ENCODE results near the gene PIGW.

PIGW gene

DNA sequence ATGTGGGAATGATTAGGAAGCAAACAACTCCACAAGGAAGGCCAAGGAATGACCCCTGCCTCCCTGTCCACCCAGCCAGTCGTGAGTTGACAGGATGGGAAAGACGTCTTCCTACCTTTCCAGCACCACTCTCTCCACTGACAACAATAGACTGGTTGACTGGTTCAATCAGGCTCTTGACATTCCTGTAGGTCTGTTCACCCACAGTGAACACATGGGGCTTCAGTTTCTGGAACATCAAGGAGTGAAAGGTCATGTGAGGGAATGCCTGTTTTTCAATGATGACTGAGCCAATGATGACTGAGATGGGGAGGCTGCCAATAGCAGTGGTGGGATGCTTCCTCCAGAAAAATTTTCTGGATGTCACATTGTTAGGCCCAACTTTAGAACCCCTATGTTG lies 9.7 kb upstream of the PIGW start:
- H3K4me1 ChIP-seq: no peaks in the 10 kb centered on the region
- H3K4me2 ChIP-seq (ENCODE audit: low read length): no peak overlapping the region
- H3K27ac ChIP-seq: no peak overlapping the region
- no peaks in the 10 kb centered on the region for H3K79me2 ChIP-seq
- no peaks in the 10 kb centered on the region for H3K36me3 ChIP-seq (ENCODE audit: control insufficient read depth, insufficient read depth, low read length)
- no peaks in the 10 kb centered on the region for H3K9me3 ChIP-seq (ENCODE audit: control insufficient read depth, low read length)
- TF ChIP-seq CTCF (IDR thresholded peaks at IDR 0.05): no peak
- no peak overlapping the region for H2AFZ ChIP-seq
- H3K9ac ChIP-seq: no peak overlapping the region
- no peaks in the 10 kb centered on the region for H3K27me3 ChIP-seq (ENCODE audit: control insufficient read depth, insufficient read depth, low read length)
- no peak overlapping the region for H3K4me3 ChIP-seq (ENCODE audit: low read depth, low read length)

- Histone ChIP-seq H3K79me2 (no peaks in the 10 kb centered on the region), H3K9me3 (ENCODE audit: control insufficient read depth, low read length) (no peaks in the 10 kb centered on the region), H3K27me3 (ENCODE audit: control insufficient read depth, insufficient read depth, low read length) (no peaks in the 10 kb centered on the region), H3K9ac (no peak overlapping the region), H3K27ac (no peak overlapping the region), H3K4me1 (no peaks in the 10 kb centered on the region), H3K36me3 (ENCODE audit: control insufficient read depth, insufficient read depth, low read length) (no peaks in the 10 kb centered on the region), H3K4me3 (ENCODE audit: low read depth, low read length) (no peak overlapping the region), H2AFZ (no peak overlapping the region), H3K4me2 (ENCODE audit: low read length) (no peak overlapping the region)
- TF ChIP-seq CTCF (IDR thresholded peaks at IDR 0.05): no peak
These were observed 8.9 kb upstream of the PIGW start for GRCh38 chr17:36525888-36526287.

GRCh38 chr17:36527621-36528250 lies 7.1 kb upstream of the PIGW start:
- no peaks in the 10 kb centered on the region for H3K36me3 ChIP-seq (ENCODE audit: control insufficient read depth, insufficient read depth, low read length)
- no peaks in the 10 kb centered on the region for H3K4me1 ChIP-seq
- no peak overlapping the region for H3K27ac ChIP-seq
- no peak overlapping the region for H3K9ac ChIP-seq
- H3K9me3 ChIP-seq (ENCODE audit: control insufficient read depth, low read length): no peaks in the 10 kb centered on the region
- H3K27me3 ChIP-seq (ENCODE audit: control insufficient read depth, insufficient read depth, low read length): no peaks in the 10 kb centered on the region
- no peak overlapping the region for H2AFZ ChIP-seq
- H3K79me2 ChIP-seq: no peaks in the 10 kb centered on the region
- no peak for TF ChIP-seq CTCF (IDR thresholded peaks at IDR 0.05)
- no peak overlapping the region for H3K4me2 ChIP-seq (ENCODE audit: low read length)
- H3K4me3 ChIP-seq (ENCODE audit: low read depth, low read length): no peak overlapping the region

DNA sequence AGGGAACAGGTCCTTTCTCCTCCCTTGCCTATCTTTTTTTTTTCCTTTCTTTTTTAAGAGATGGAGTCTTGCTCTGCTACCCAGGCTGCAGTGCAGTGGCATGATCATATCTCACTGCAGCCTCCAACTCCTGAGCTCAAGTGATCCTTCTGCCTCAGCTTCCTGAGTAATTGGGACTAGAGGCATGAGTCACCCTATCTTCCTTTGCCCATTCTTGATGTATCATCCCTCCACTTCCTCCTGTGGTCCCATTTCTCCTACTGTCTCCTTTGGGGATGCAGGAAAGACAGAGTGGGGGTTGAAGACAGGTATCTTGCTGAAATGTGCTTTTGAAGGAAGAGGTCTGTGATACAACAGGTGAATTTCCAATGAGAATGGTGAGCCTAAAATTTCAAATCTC lies 5.7 kb upstream of the PIGW start:
- Histone ChIP-seq H3K9ac (no peak overlapping the region), H3K4me1 (no peaks in the 10 kb centered on the region), H3K27me3 (ENCODE audit: control insufficient read depth, insufficient read depth, low read length) (no peaks in the 10 kb centered on the region), H3K36me3 (ENCODE audit: control insufficient read depth, insufficient read depth, low read length) (no peaks in the 10 kb centered on the region), H3K4me2 (ENCODE audit: low read length) (no peak overlapping the region), H3K9me3 (ENCODE audit: control insufficient read depth, low read length) (no peaks in the 10 kb centered on the region), H2AFZ (no peak overlapping the region), H3K4me3 (ENCODE audit: low read depth, low read length) (no peak overlapping the region), H3K27ac (no peak overlapping the region), H3K79me2 (no peaks in the 10 kb centered on the region)
- no peak for TF ChIP-seq CTCF (IDR thresholded peaks at IDR 0.05)

- no peak overlapping the region for H3K27ac ChIP-seq
These were observed 2.3 kb upstream of the PIGW start for GRCh38 chr17:36532435-36532975.

More at GRCh38 chr17:36532435-36532975, 2.3 kb upstream of the PIGW start:
- no peak overlapping the region for H2AFZ ChIP-seq
- H3K4me3 ChIP-seq (ENCODE audit: low read depth, low read length): no peak overlapping the region
- no peak overlapping the region for H3K4me2 ChIP-seq (ENCODE audit: low read length)
- H3K9me3 ChIP-seq (ENCODE audit: control insufficient read depth, low read length): no peaks in the 10 kb centered on the region
- H3K9ac ChIP-seq: no peak overlapping the region
- peaks cover 3% of the 10 kb centered on the region for H3K79me2 ChIP-seq
- no peaks in the 10 kb centered on the region for H3K36me3 ChIP-seq (ENCODE audit: control insufficient read depth, insufficient read depth, low read length)
- H3K27me3 ChIP-seq (ENCODE audit: control insufficient read depth, insufficient read depth, low read length): no peaks in the 10 kb centered on the region
- peaks cover 5% of the 10 kb centered on the region for H3K4me1 ChIP-seq
- no peak for TF ChIP-seq CTCF (IDR thresholded peaks at IDR 0.05)

Data from parathyroid adenoma (tissue), 2 donors.